NCI-H510A treated with DMSO at 0.1 percent for 48 hours (cell line): ENCODE results near the gene TBC1D5.
"Not testable (repeated sequence)": the region's sequence is repeated elsewhere in the genome, so short reads cannot be mapped to it uniquely, and the experiment has no call there.

Source experiments
- DNase-seq: peaks from one replicate; lab custom pipeline; 2025; lab: John Stamatoyannopoulos, UW

TBC1D5 gene

GRCh38 chr3:17355591-17355990 lies 386.8 kb downstream of the TBC1D5 start:
- no peak for DNase-seq

DNA sequence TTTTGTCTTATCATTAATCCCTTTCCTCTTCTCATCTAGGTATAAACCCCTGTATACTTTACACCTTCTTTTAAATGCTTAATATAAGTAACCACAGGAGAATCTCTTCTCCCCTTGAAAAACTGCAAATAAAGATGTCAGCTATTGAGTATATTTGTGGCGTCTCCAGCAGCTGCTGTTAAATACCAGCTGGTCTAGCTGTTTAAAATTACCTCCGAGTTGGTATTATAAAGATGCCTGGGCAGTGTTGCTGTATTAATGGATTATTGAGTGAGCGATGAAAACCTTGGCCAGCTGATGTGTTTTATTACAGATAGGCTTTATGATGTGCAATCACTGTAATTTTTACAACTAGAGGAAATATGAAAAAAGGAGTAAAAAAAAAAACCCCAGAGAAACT lies 388.1 kb downstream of the TBC1D5 start:
- no peak for DNase-seq

DNA sequence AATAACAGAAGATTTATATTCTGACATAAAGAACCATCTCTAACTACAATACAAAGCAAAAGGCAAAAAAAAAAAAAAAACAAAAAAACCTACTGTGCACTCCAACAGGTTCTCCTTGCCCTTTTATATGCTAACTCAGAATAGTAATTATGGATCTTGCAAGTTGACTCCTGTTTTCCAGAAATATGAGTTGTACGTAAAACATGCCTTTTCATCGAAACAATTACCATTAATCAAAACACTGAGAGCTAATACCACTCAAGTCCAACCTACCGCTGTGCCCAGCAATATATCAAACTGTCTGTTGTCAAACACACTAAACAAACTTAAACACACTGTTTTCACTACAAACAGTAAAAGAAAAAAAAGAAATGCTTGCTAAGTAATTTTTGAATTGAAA lies 389.8 kb downstream of the TBC1D5 start:
- no peak for DNase-seq

- DNase-seq, result not testable (repeated sequence)
Observed at GRCh38 chr3:17351193-17351592, 391.2 kb downstream of the TBC1D5 start.

- DNase-seq, result no peak
Observed at GRCh38 chr3:17349093-17349492, 393.3 kb downstream of the TBC1D5 start.

GRCh38 chr3:17342119-17342518 lies 400.3 kb downstream of the TBC1D5 start:
- no peak for DNase-seq

GRCh38 chr3:17340693-17341092 lies 401.7 kb downstream of the TBC1D5 start:
- DNase-seq, result no peak

DNA sequence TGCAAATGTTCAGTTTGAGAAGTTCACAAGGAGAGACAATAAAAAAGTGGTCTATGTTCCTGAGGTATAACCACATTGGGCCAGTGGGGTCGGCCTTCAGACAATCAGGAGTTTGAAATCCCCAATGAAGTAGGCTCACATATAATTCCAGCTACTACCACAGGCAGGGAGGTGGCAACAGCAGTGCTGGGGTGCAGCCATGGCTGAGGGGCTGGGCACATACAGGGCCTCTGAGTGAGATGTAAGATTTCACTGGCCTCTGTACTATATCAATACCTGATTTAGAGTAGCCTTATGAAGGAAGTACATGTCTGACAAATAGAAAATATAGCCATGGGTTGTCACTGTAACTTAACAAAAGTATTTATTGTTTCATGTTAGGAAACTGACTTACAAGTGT lies 402.2 kb downstream of the TBC1D5 start:
- no peak for DNase-seq

GRCh38 chr3:17339132-17339575 lies 403.3 kb downstream of the TBC1D5 start:
- no peak for DNase-seq

GRCh38 chr3:17336291-17336690 lies 406.1 kb downstream of the TBC1D5 start:
- DNase-seq, result no peak

DNA sequence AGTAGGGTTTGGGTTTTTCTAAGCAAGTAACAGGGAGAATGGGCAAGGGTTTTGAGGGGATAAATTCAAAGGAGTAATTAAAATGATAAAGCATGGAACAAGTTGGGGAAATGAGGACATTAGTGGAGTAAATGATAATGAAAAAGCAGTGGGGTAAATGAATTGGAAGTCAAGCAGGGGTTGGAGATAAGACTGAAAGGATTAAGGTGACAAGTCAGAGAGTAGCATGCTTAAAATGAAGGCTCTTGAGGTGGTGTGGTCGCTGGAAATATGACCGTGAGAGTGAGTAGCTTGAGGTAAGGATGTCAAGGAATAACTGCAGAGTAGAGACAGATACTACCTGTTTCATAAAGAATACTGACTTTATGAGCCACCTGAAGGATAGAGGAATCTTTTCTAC lies 408.5 kb downstream of the TBC1D5 start:
- no peak for DNase-seq

GRCh38 chr3:17333446-17333845 lies 409.0 kb downstream of the TBC1D5 start:
- DNase-seq, result no peak

- no peak for DNase-seq
Observed at GRCh38 chr3:17330660-17331059, 411.8 kb downstream of the TBC1D5 start.

GRCh38 chr3:17329927-17330326 lies 412.5 kb downstream of the TBC1D5 start:
- no peak for DNase-seq

GRCh38 chr3:17322106-17322793 lies 420.2 kb downstream of the TBC1D5 start:
- no peak for DNase-seq

- DNase-seq, result no peak
Observed at GRCh38 chr3:17320266-17320665, 422.2 kb downstream of the TBC1D5 start.

DNA sequence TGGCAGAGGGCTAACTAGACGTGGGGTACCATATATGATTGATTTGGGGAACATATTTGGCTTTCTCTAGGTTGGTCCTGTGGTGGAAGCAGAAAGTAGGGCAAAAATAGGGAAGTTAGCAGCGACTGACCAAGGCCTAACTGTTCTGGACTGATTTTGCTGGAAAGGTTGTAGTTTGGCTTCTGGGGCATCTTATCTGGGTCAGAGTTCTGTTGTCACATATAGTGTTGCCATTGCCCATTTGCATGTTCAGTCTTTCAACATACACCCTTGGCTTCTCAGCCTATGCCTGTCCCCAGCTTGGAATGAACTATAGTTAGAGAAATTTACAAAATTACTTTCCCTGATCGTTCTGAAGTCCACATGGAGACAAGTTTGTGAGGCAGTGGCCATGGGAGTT lies 426.5 kb downstream of the TBC1D5 start:
- DNase-seq, result no peak

DNA sequence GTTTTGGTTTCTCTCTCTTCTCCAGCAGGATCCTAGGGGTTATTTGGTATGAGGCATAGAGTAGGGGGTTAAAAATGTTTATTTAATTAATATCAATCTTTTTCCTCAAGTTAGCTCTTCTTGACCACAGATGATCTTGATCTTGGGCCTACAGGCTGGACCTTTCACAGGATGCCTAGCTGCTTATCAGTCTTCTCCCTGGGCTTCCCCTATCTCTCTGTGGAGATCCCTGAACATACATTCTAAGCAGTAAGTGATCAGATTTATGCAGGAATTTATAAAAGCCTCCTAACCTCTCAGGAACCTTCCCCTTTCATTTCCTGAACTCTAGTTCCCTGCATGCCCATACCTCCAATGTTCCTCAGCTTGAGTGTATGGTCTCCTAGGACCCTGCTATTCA lies 428.3 kb downstream of the TBC1D5 start:
- no peak for DNase-seq

DNA sequence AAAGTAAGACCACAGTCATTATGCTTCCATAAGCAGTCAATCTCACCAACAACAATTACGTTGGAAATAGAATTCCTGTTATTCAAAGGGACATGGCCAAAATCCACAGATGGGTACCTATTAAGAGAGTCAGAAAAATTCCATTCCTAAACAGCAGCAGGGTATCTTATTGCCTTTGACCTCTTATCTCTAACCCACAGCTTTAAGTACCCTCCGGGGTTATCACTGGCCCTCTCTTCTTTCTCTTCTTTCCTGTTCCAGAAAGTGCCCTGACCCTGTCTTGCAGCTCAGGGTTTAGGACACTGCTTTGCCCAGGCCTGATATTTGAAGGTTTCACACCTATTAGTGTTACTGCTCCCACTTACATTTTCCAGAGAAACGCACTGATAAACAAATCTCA lies 428.7 kb downstream of the TBC1D5 start:
- DNase-seq, result no peak

DNA sequence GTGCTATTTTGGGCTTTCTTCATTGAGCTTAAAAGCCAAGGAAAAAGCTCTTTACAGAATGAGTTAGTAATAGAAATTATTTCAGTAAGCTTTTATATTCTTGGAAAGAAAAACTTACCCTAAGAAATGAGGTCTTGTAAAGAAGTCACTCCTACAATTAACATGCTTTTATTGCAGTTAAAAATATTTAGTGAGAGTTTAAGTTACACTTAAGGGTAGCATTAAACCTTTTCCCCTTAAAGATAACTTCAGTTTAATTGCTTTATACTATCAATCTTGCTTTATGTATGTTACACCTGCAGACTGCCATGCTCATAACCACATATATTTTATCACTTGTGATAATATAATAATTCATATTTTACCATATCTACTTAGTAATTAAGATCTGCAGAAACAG lies 431.4 kb downstream of the TBC1D5 start:
- DNase-seq, result no peak

DNA sequence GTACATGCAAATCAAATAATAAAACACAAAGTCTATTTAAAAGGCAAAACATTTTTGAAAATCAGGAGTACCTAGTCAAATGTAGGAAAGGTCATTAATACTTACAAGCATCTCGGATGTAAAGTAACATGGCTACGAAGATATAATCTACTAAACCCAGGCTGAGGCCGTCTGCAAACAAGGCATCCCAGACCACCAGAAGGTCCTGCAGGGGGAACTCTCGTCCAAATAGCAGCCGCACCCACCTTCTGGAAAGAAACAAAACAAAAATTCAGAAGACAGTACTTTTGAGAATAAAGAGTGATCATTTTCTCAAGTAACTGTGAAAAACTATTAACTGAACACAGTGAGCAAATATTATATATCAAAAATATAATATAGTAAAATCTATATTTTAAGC lies 434.5 kb downstream of the TBC1D5 start:
- no peak for DNase-seq

GRCh38 chr3:17307482-17307881 lies 434.9 kb downstream of the TBC1D5 start:
- peak; percentile 30 for DNase-seq

DNA sequence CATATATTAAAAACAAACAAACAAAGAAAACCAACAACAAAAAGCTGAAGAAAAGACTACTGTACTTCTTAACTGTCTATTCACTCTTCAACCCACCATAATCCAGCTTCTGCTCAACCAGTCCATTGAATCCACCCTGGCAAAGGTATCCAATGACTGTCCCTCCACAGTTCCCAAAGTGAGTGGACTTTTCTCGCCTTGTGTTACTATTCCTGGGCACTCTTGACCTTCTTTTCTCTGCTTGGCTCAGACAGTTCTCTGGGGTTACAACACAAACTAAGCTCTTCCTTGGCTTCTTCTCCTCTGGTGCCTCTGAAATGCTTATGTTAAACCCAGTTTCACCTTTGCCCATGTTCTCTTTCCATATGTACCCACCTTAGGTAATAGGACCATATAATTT lies 437.5 kb downstream of the TBC1D5 start:
- no peak for DNase-seq

DNA sequence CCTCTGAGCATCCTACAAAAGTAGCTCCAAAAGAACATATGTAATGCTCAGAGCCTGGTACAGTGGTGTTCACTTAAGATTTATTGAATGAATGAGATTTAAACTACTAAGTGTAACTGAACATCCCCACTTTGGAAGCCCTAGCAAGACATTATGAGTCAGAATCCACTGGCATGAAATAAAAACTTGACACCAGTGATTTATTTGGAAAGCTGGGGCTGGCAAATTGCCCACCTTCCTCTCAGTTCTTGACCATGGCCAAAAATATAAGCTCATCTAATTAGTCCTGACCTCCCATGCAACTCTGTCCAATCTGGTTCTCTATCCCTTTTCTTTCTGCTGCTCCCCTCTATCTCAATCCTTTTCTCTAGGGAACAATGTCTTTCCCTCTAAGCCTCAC lies 439.7 kb downstream of the TBC1D5 start:
- DNase-seq, result no peak
